Measurements from ENCODE around the gene PAPPA. TPM values are rescaled to one million over a fixed set of nuclear protein-coding genes. Genes with fewer than 3 reads are reported as not detected.

The PAPPA gene, protein sequence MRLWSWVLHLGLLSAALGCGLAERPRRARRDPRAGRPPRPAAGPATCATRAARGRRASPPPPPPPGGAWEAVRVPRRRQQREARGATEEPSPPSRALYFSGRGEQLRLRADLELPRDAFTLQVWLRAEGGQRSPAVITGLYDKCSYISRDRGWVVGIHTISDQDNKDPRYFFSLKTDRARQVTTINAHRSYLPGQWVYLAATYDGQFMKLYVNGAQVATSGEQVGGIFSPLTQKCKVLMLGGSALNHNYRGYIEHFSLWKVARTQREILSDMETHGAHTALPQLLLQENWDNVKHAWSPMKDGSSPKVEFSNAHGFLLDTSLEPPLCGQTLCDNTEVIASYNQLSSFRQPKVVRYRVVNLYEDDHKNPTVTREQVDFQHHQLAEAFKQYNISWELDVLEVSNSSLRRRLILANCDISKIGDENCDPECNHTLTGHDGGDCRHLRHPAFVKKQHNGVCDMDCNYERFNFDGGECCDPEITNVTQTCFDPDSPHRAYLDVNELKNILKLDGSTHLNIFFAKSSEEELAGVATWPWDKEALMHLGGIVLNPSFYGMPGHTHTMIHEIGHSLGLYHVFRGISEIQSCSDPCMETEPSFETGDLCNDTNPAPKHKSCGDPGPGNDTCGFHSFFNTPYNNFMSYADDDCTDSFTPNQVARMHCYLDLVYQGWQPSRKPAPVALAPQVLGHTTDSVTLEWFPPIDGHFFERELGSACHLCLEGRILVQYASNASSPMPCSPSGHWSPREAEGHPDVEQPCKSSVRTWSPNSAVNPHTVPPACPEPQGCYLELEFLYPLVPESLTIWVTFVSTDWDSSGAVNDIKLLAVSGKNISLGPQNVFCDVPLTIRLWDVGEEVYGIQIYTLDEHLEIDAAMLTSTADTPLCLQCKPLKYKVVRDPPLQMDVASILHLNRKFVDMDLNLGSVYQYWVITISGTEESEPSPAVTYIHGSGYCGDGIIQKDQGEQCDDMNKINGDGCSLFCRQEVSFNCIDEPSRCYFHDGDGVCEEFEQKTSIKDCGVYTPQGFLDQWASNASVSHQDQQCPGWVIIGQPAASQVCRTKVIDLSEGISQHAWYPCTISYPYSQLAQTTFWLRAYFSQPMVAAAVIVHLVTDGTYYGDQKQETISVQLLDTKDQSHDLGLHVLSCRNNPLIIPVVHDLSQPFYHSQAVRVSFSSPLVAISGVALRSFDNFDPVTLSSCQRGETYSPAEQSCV (N-terminal part only)
- 10 to 100 TPM in 4 of 8 experiments, 1 to 10 TPM in 4; 1.5 to 26.5 (median 9.5) TPM for total RNA-seq

GRCh38 chr9:116153765-116154333 lies at the start of gene PAPPA:
TSS of gene PAPPA (plus strand) at chr9:116153791. CDS start at chr9:116154173, 382 bp downstream.
- in situ Hi-C loops (cut with MboI; ENCODE audit: low pct_unique_long_range_greater_than_20kb in 2 of 9, low sequenced_read_pairs in 9 of 9, unreplicated experiment in 9 of 9) = loop anchor here in 4 of 9 experiments (25.0 kb wide), 3 partner anchors 408 to 508 kb away; no protein-coding TSS in a partner anchor
- Histone ChIP-seq H3K27ac (peak within 1 kb of the TSS; percentile 64 to 76), H3K4me1 (replicated peaks in 1 of 2) (peaks cover 21 to 30% of the 10 kb centered on the region in 2 donors), H3K4me3 (peak within 1 kb of the TSS; percentile 59 to 85 (median 70))
- no peak for ATAC-seq (replicated peaks in 6 of 8)
- 0 to 4% (median 3%) methylated on average over 3 to 8 of the region's 41 CpGs; no CpG with 5 or more reads in 2 of the 10 experiments for WGBS, 10 experiments

GRCh38 chr9:116103976-116104820 lies 49.4 kb upstream of the PAPPA start:
- H3K4me1 ChIP-seq (replicated peaks in 1 of 2) = no peaks in the 10 kb centered on the region
- WGBS, 10 experiments = 7 to 96% (median 74%) methylated on average over 1 to 2 of the region's 2 CpGs; no CpG with 5 or more reads in 2 of the 10 experiments
- in situ Hi-C loops (cut with MboI; ENCODE audit: low pct_unique_long_range_greater_than_20kb in 2 of 9, low sequenced_read_pairs in 9 of 9, unreplicated experiment in 9 of 9) = no loop called here
- no peak overlapping the region for H3K27ac ChIP-seq
- no peak overlapping the region for H3K4me3 ChIP-seq
- peak in 1 of 8 experiments; percentile 44 for ATAC-seq (replicated peaks in 6 of 8)

GRCh38 chr9:116112236-116112635 lies 41.4 kb upstream of the PAPPA start:
- no peak overlapping the region for H3K27ac ChIP-seq
- in situ Hi-C loops (cut with MboI; ENCODE audit: low pct_unique_long_range_greater_than_20kb in 2 of 9, low sequenced_read_pairs in 9 of 9, unreplicated experiment in 9 of 9) = no loop called here
- peaks cover 8 to 11% of the 10 kb centered on the region in 2 donors for H3K4me1 ChIP-seq (replicated peaks in 1 of 2)
- no peak overlapping the region for H3K4me3 ChIP-seq
- ATAC-seq (replicated peaks in 6 of 8) = no peak
- WGBS, 10 experiments = 75 to 100% (median 100%) methylated on average over 1 of the region's 1 CpG; no CpG with 5 or more reads in 3 of the 10 experiments

GRCh38 chr9:116115761-116116353 lies 37.7 kb upstream of the PAPPA start:
- ATAC-seq (replicated peaks in 6 of 8) = peak in 1 of 8 experiments; percentile 2
- H3K4me3 ChIP-seq = no peak overlapping the region
- 4 to 70% (median 47%) methylated on average over 4 to 6 of the region's 6 CpGs; no CpG with 5 or more reads in 1 of the 10 experiments for WGBS, 10 experiments
- no peak overlapping the region for H3K27ac ChIP-seq
- in situ Hi-C loops (cut with MboI; ENCODE audit: low pct_unique_long_range_greater_than_20kb in 2 of 9, low sequenced_read_pairs in 9 of 9, unreplicated experiment in 9 of 9) = no loop called here
- H3K4me1 ChIP-seq (replicated peaks in 1 of 2) = peaks cover 8 to 11% of the 10 kb centered on the region in 2 donors

DNA sequence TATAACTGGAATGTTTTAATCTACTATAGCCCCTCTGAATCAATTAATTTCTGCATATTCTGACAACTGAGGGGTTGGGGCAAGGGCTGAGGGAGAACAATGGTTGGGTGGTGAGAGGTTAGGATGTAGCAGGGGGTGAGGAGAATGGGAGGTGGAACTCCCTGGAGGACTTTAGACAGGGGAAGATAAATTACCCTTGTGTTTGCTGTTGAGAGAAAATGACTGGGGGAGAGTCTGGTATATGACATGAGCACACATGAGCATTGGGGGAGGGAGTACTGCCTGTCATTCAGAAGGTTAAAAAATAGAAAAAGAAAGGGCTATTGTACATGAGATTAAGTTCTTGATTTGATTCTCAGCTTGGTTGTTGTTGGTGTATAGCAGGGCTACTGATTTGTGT lies 37.2 kb upstream of the PAPPA start:
- in situ Hi-C loops (cut with MboI; ENCODE audit: low pct_unique_long_range_greater_than_20kb in 2 of 9, low sequenced_read_pairs in 9 of 9, unreplicated experiment in 9 of 9) = no loop called here
- Histone ChIP-seq H3K4me1 (replicated peaks in 1 of 2) (peaks cover 8 to 11% of the 10 kb centered on the region in 2 donors), H3K4me3 (no peak overlapping the region), H3K27ac (no peak overlapping the region)
- ATAC-seq (replicated peaks in 6 of 8) = peak in 5 of 8 experiments; percentile 50 to 97 (median 67)

GRCh38 chr9:116123171-116123570 lies 30.4 kb upstream of the PAPPA start:
- 67 to 100% (median 93%) methylated on average over 1 to 3 of the region's 3 CpGs; no CpG with 5 or more reads in 1 of the 10 experiments for WGBS, 10 experiments
- in situ Hi-C loops (cut with MboI; ENCODE audit: low pct_unique_long_range_greater_than_20kb in 2 of 9, low sequenced_read_pairs in 9 of 9, unreplicated experiment in 9 of 9) = no loop called here
- H3K27ac ChIP-seq = no peak overlapping the region

GRCh38 chr9:116124472-116125040 lies 29.0 kb upstream of the PAPPA start:
- H3K4me3 ChIP-seq = no peak overlapping the region
- peak in 2 of 8 experiments; percentile 62 to 76 for ATAC-seq (replicated peaks in 6 of 8)
- in situ Hi-C loops (cut with MboI; ENCODE audit: low pct_unique_long_range_greater_than_20kb in 2 of 9, low sequenced_read_pairs in 9 of 9, unreplicated experiment in 9 of 9) = no loop called here
- H3K4me1 ChIP-seq (replicated peaks in 1 of 2) = no peaks in the 10 kb centered on the region
- 0 to 100% (median 93%) methylated on average over 1 to 4 of the region's 4 CpGs; no CpG with 5 or more reads in 1 of the 10 experiments for WGBS, 10 experiments
- no peak overlapping the region for H3K27ac ChIP-seq

More at GRCh38 chr9:116123171-116123570, 30.4 kb upstream of the PAPPA start:
- ATAC-seq (replicated peaks in 6 of 8) = no peak
- no peaks in the 10 kb centered on the region for H3K4me1 ChIP-seq (replicated peaks in 1 of 2)
- no peak overlapping the region for H3K4me3 ChIP-seq

- 0 to 50% (median 31%) methylated on average over 1 to 2 of the region's 2 CpGs; no CpG with 5 or more reads in 2 of the 10 experiments for WGBS, 10 experiments
- no peak overlapping the region for H3K4me3 ChIP-seq
- no peak overlapping the region for H3K27ac ChIP-seq
- in situ Hi-C loops (cut with MboI; ENCODE audit: low pct_unique_long_range_greater_than_20kb in 2 of 9, low sequenced_read_pairs in 9 of 9, unreplicated experiment in 9 of 9) = no loop called here
- no peaks in the 10 kb centered on the region for H3K4me1 ChIP-seq (replicated peaks in 1 of 2)
- no peak for ATAC-seq (replicated peaks in 6 of 8)
Observed at GRCh38 chr9:116133163-116133562, 20.4 kb upstream of the PAPPA start.

DNA sequence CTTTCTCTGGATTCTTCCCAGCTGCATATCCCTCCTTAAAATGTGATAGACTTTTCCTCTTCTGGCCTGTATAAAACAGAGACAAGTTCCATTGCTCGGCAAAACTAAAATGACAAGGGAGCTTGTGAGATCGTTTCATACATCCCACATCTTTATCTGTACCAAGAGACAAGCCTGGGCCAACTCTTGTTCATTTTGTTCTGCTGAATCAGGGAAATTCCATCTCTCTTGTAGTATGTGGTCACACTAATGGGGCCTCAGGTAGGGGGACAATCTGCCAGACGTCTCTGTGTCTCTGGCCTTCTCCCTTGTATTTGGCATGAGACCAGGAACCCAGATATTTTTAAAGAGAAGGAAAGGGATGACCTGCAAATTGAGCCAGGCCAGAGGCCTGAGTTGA lies 18.6 kb upstream of the PAPPA start:
- 14 to 100% (median 69%) methylated on average over 1 to 3 of the region's 3 CpGs; no CpG with 5 or more reads in 3 of the 10 experiments for WGBS, 10 experiments
- no peak overlapping the region for H3K27ac ChIP-seq
- in situ Hi-C loops (cut with MboI; ENCODE audit: low pct_unique_long_range_greater_than_20kb in 2 of 9, low sequenced_read_pairs in 9 of 9, unreplicated experiment in 9 of 9) = no loop called here
- H3K4me3 ChIP-seq = no peak overlapping the region
- no peaks in the 10 kb centered on the region for H3K4me1 ChIP-seq (replicated peaks in 1 of 2)
- ATAC-seq (replicated peaks in 6 of 8) = no peak

- in situ Hi-C loops (cut with MboI; ENCODE audit: low pct_unique_long_range_greater_than_20kb in 2 of 9, low sequenced_read_pairs in 9 of 9, unreplicated experiment in 9 of 9) = no loop called here
Observed at GRCh38 chr9:116137010-116137409, 16.6 kb upstream of the PAPPA start.

DNA sequence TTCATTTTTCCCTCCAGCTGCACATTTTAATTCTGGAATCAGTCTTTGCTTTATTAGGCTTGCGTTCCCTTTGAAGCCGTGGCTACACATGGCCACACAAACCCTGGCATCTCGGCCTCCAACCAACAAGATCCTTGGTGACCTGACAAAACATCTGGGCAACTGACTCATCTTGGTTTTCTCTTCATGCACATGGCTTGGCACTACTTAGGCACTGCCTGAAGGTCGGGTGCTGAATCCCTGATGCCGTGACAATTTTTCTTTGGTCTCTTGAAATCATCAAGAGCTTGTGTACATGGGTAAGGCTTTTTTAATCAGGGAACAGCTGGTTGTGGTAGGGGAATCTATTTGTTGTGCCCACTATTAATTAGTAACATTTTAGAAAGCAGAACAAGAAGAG lies 16.0 kb upstream of the PAPPA start:
- Histone ChIP-seq H3K4me1 (replicated peaks in 1 of 2) (no peaks in the 10 kb centered on the region), H3K4me3 (no peak overlapping the region), H3K27ac (no peak overlapping the region)
- no peak for ATAC-seq (replicated peaks in 6 of 8)
- WGBS, 10 experiments = 0 to 92% (median 50%) methylated on average over 1 to 5 of the region's 5 CpGs; no CpG with 5 or more reads in 4 of the 10 experiments
- in situ Hi-C loops (cut with MboI; ENCODE audit: low pct_unique_long_range_greater_than_20kb in 2 of 9, low sequenced_read_pairs in 9 of 9, unreplicated experiment in 9 of 9) = no loop called here

More at GRCh38 chr9:116137010-116137409, 16.6 kb upstream of the PAPPA start:
- ATAC-seq (replicated peaks in 6 of 8) = no peak
- H3K27ac ChIP-seq = no peak overlapping the region
- H3K4me3 ChIP-seq = no peak overlapping the region
- WGBS, 10 experiments = 83 to 100% methylated on average over 1 of the region's 2 CpGs; no CpG with 5 or more reads in 8 of the 10 experiments
- H3K4me1 ChIP-seq (replicated peaks in 1 of 2) = no peaks in the 10 kb centered on the region
